Hepatocyte (in vitro differentiated cells): ENCODE measurements around the gene KRT222. TPM values are rescaled to one million over a fixed set of nuclear protein-coding genes. Genes with fewer than 3 reads are reported as not detected.
A peak's percentile ranks its signal among the peaks of the same experiment; 100 is the strongest.

Source experiments
- DNase-seq: peaks from one replicate; pipeline ENCODE4 v3.0.0-alpha.2; 2016; ENCODE audit warnings: low spot score
- H2AFZ ChIP-seq: fragments of 200-600 bp; sonication (generic); 2 replicates; pipeline ENCODE4 v1.6.0; 2016; ENCODE audit warnings: antibody characterized with exemption, mild to moderate bottlenecking
- H3K27ac ChIP-seq: fragments of 200-600 bp; sonication (generic); 2 replicates; pipeline ENCODE4 v1.5.1; 2016; ENCODE audit warnings: mild to moderate bottlenecking
- H3K27me3 ChIP-seq: fragments of 200-600 bp; sonication (generic); 2 replicates; pipeline ENCODE4 v1.6.1; 2016
- H3K36me3 ChIP-seq: fragments of 200-600 bp; sonication (generic); replicated peaks from 2 replicates; pipeline ENCODE4 v1.5.1; 2016; ENCODE audit warnings: low read depth; ENCODE audit not compliant: insufficient read depth
- H3K4me1 ChIP-seq: fragments of 200-600 bp; sonication (generic); 2 replicates; pipeline ENCODE4 v1.5.1; 2016; ENCODE audit warnings: mild to moderate bottlenecking, moderate library complexity; ENCODE audit not compliant: insufficient read depth
- H3K4me2 ChIP-seq: fragments of 200-600 bp; sonication (generic); 2 replicates; pipeline ENCODE4 v1.6.0; 2016
- H3K4me3 ChIP-seq: fragments of 200-600 bp; sonication (generic); 2 replicates; pipeline ENCODE4 v1.5.1; 2016; ENCODE audit warnings: mild to moderate bottlenecking
- H3K79me2 ChIP-seq: fragments of 200-600 bp; sonication (generic); 2 replicates; pipeline ENCODE4 v1.6.0; 2017; ENCODE audit warnings: mild to moderate bottlenecking
- H3K9me2 ChIP-seq: fragments of 200-600 bp; sonication (generic); replicated peaks from 2 replicates; pipeline ENCODE4 v1.6.0; 2017; ENCODE audit warnings: mild to moderate bottlenecking; ENCODE audit not compliant: insufficient read depth
- H3K9me3 ChIP-seq: fragments of 200-600 bp; sonication (generic); 2 replicates; pipeline ENCODE4 v1.5.1; 2016; ENCODE audit warnings: low read depth, mild to moderate bottlenecking
- H4K20me1 ChIP-seq: fragments of 200-600 bp; sonication (generic); 2 replicates; pipeline ENCODE4 v1.6.0; 2016; ENCODE audit warnings: mild to moderate bottlenecking; ENCODE audit not compliant: insufficient read depth, poor library complexity, severe bottlenecking
- CTCF ChIP-seq: fragments of 200-600 bp; sonication (generic); IDR thresholded peaks from 2 replicates; pipeline ENCODE4 v1.5.1; 2016; ENCODE audit warnings: antibody characterized with exemption, mild to moderate bottlenecking; ENCODE audit not compliant: poor library complexity
- EZH2 ChIP-seq: fragments of 200-600 bp; sonication (generic); IDR thresholded peaks from 2 replicates; pipeline ENCODE4 v1.6.1; 2016; ENCODE audit warnings: antibody characterized with exemption, mild to moderate bottlenecking, borderline replicate concordance
- EZH2phosphoT487 ChIP-seq: fragments of 200-600 bp; sonication (generic); IDR thresholded peaks from one replicate; pipeline ENCODE4 v1.6.1; 2018; ENCODE audit warnings: antibody characterized with exemption, mild to moderate bottlenecking, low read depth, moderate library complexity; ENCODE audit not compliant: unreplicated experiment, severe bottlenecking
- WGBS: methylation state at CpG from one replicate; pipeline ENCODE4 v1.1.6; 2016; ENCODE audit warnings: low lambda C conversion rate; ENCODE audit errors: missing lambda C conversion rate; 5-methylcytosine and 5-hydroxymethylcytosine counted together
- polyA plus RNA-seq: library from polyadenylated mRNA; unstranded; fragments of >200 nt; fragmentation: Nextera tagmentation; extraction: Ambion mirVana; gene quantifications from 2 replicates; pipeline ENCODE4 v1.2.1, GENCODE V29; 2016
- total RNA-seq: library from RNA; depleted of rRNA; stranded (reverse); fragments of >200 nt; gene quantifications from 2 replicates; pipeline ENCODE4 v1.2.3, GENCODE V29; 2014

KRT222 gene
- total and polyA plus RNA-seq, 2 experiments from 2014 or later = 2.1 to 2.8 TPM

GRCh38 chr17:40694584-40694983, 29.6 kb upstream of the KRT222 start:
- Histone ChIP-seq H2AFZ (no peak overlapping the region), H3K27ac (no peak overlapping the region), H3K4me2 (no peak overlapping the region), H3K27me3 (no peaks in the 10 kb centered on the region), H3K79me2 (no peaks in the 10 kb centered on the region), H3K36me3 (no peaks in the 10 kb centered on the region), H3K9me3 (no peaks in the 10 kb centered on the region), H4K20me1 (no peaks in the 10 kb centered on the region), H3K9me2 (no peaks in the 10 kb centered on the region), H3K4me3 (no peak overlapping the region), H3K4me1 (peaks cover 26% of the 10 kb centered on the region)
- DNase-seq = peak; percentile 35
- WGBS = 63% methylated on average over 9 of the region's 9 CpGs
- TF ChIP-seq EZH2 (no peak), CTCF (no peak)

GRCh38 chr17:40687106-40687505, 22.1 kb upstream of the KRT222 start:
- Histone ChIP-seq H3K9me3 (no peaks in the 10 kb centered on the region), H3K27me3 (no peaks in the 10 kb centered on the region), H3K4me1 (no peaks in the 10 kb centered on the region), H2AFZ (no peak overlapping the region), H3K79me2 (no peaks in the 10 kb centered on the region), H3K4me3 (no peak overlapping the region), H4K20me1 (no peaks in the 10 kb centered on the region), H3K36me3 (no peaks in the 10 kb centered on the region), H3K4me2 (no peak overlapping the region), H3K27ac (no peak overlapping the region), H3K9me2 (no peaks in the 10 kb centered on the region)
- TF ChIP-seq EZH2 (no peak), CTCF (no peak), EZH2phosphoT487 (no peak)
- DNase-seq = no peak
- whole genome bisulfite sequencing = 88% methylated on average over 5 of the region's 5 CpGs

- no peak overlapping the region for H3K4me3 ChIP-seq
- no peak overlapping the region for H3K27ac ChIP-seq
- H3K9me2 ChIP-seq = no peaks in the 10 kb centered on the region
- WGBS = 69% methylated on average over 4 of the region's 4 CpGs
- TF ChIP-seq EZH2phosphoT487 = no peak
- TF ChIP-seq CTCF = no peak
- TF ChIP-seq EZH2 = no peak
- no peaks in the 10 kb centered on the region for H3K36me3 ChIP-seq
- no peak overlapping the region for H2AFZ ChIP-seq
- H4K20me1 ChIP-seq = no peaks in the 10 kb centered on the region
- H3K4me2 ChIP-seq = no peak overlapping the region
- H3K9me3 ChIP-seq = no peaks in the 10 kb centered on the region
- DNase-seq = no peak
- no peaks in the 10 kb centered on the region for H3K4me1 ChIP-seq
- no peaks in the 10 kb centered on the region for H3K27me3 ChIP-seq
- H3K79me2 ChIP-seq = no peaks in the 10 kb centered on the region
Measured at GRCh38 chr17:40686192-40686591, 21.2 kb upstream of the KRT222 start.

GRCh38 chr17:40680998-40681397, 16.0 kb upstream of the KRT222 start:
- Histone ChIP-seq H3K9me2 (no peaks in the 10 kb centered on the region), H3K79me2 (no peaks in the 10 kb centered on the region), H3K36me3 (no peaks in the 10 kb centered on the region), H3K4me3 (no peak overlapping the region), H3K4me2 (no peak overlapping the region), H4K20me1 (no peaks in the 10 kb centered on the region), H3K4me1 (no peaks in the 10 kb centered on the region), H3K27me3 (no peaks in the 10 kb centered on the region), H3K27ac (no peak overlapping the region), H2AFZ (no peak overlapping the region), H3K9me3 (no peaks in the 10 kb centered on the region)
- DNase-seq = no peak
- TF ChIP-seq EZH2 = no peak
- TF ChIP-seq EZH2phosphoT487 = no peak
- TF ChIP-seq CTCF = no peak
